Common myeloid progenitor, CD34-positive (primary cell): ENCODE results near the gene HDGF.
"Not testable (repeated sequence)": the region's sequence is repeated elsewhere in the genome, so short reads cannot be mapped to it uniquely, and the experiment has no call there.

Source experiments
- CTCF ChIA-PET: fragments of 350-600 bp; sonication (Branson Sonifier 250); formaldehyde crosslinking; loops from one replicate; lab custom pipeline; 2021; ENCODE audit warnings: antibody characterized with exemption; lab: Charles Lee
- POLR2A ChIA-PET: fragments of 350-600 bp; sonication (Branson Sonifier 250); formaldehyde crosslinking; loops from one replicate; lab custom pipeline; 2021; ENCODE audit warnings: antibody characterized with exemption; lab: Charles Lee
- DNase-seq, 3 donors: peaks; one replicate each; pipeline versions ENCODE4 v3.0.0 to v3.0.0-alpha.2; 2013
- H3K27ac ChIP-seq, 2 experiments: 1 replicate in 1 of 2; 2 replicates in 1 of 2; pipeline ENCODE4 v1.7.0; 2013; ENCODE audit warnings: inconsistent platforms in 2 of 2, low read length in 2 of 2, mild to moderate bottlenecking in 2 of 2, low read depth in 1 of 2, moderate library complexity in 1 of 2; ENCODE audit not compliant: severe bottlenecking in 2 of 2, insufficient read depth in 1 of 2, poor library complexity in 1 of 2
- H3K27me3 ChIP-seq, 5 experiments: replicated peaks in 2 of 5; 1 replicate in 3 of 5; 2 replicates in 2 of 5; pipeline versions ENCODE4 v1.6.1 to v1.7.0; 2013; ENCODE audit warnings: low read length in 4 of 5, mild to moderate bottlenecking in 2 of 5, moderate library complexity in 2 of 5, inconsistent platforms in 1 of 5; ENCODE audit not compliant: insufficient read depth in 5 of 5, control insufficient read depth in 4 of 5
- H3K36me3 ChIP-seq, 4 experiments: 1 replicate in 2 of 4; 2 replicates in 2 of 4; pipeline versions ENCODE4 v1.6.1 to v1.7.0; 2013; ENCODE audit warnings: low read length in 3 of 4, control low read depth in 1 of 4, mild to moderate bottlenecking in 1 of 4; ENCODE audit not compliant: control insufficient read depth in 4 of 4, insufficient read depth in 4 of 4
- H3K4me1 ChIP-seq, 4 experiments: 1 replicate in 3 of 4; 2 replicates in 1 of 4; pipeline versions ENCODE4 v1.6.1 to v1.7.1; 2013; ENCODE audit warnings: low read length in 3 of 4, mild to moderate bottlenecking in 3 of 4, control low read depth in 1 of 4, inconsistent platforms in 1 of 4, moderate library complexity in 1 of 4; ENCODE audit not compliant: control insufficient read depth in 4 of 4, insufficient read depth in 4 of 4; ENCODE audit errors: control extremely low read depth in 1 of 4
- H3K4me3 ChIP-seq, 7 experiments: 1 replicate in 4 of 7; 2 replicates in 3 of 7; pipeline versions ENCODE4 v1.5.1 to v1.7.0; 2013; ENCODE audit warnings: mild to moderate bottlenecking in 7 of 7, low read length in 6 of 7, moderate library complexity in 6 of 7, inconsistent platforms in 2 of 7, low read depth in 2 of 7, control low read depth in 1 of 7; ENCODE audit not compliant: insufficient read depth in 4 of 7, control insufficient read depth in 1 of 7; ENCODE audit errors: extremely low read depth in 1 of 7
- H3K9me3 ChIP-seq, 5 experiments: 1 replicate in 4 of 5; 2 replicates in 1 of 5; pipeline versions ENCODE4 v1.6.1 to v1.7.1; 2013; ENCODE audit warnings: low read length in 4 of 5, mild to moderate bottlenecking in 2 of 5, inconsistent platforms in 1 of 5, low read depth in 1 of 5, moderate library complexity in 1 of 5; ENCODE audit not compliant: control insufficient read depth in 4 of 5, insufficient read depth in 2 of 5; ENCODE audit errors: control extremely low read depth in 1 of 5
- WGBS: methylation state at CpG from one replicate; pipeline ENCODE4 v1.1.5; 2013; ENCODE audit not compliant: insufficient coverage; 5-methylcytosine and 5-hydroxymethylcytosine counted together

Gene HDGF

DNA sequence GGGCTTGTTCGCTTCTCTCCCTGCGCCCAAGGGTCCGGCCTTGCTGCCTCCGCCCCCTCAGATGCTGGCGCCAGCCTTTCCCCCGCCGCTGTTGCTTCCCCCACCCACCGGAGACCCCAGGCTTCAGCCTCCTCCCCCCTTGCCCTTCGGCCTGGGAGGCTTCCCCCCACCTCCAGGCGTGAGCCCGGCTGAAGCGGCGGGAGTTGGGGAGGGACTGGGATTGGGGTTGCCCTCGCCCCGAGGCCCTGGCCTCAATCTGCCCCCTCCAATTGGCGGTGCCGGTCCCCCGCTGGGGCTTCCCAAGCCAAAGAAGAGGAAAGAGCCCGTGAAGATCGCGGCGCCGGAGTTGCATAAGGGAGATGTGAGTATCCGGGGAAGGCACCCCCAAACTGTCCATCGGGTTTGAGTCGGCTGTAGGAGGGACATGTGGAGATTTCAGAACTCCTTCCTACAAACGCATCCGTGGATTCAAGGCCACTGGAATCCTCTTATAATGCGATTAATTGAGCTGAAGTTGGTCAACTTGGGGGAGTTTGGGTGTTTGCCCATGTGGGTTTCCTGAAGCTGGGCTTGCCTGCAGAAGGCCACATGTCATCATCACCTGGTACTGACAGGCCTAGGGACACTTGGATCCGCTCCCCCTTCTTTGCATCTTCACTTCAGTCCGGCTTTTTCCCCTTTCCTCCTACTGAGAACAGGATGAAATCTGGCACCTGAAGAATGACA lies 16.6 kb upstream of the HDGF start:
- 1% methylated on average over 11 of the region's 31 CpGs for WGBS
- POLR2A ChIA-PET: interaction anchor here (1.0 to 2.4 kb wide), 4 partner anchors 16 to 39 kb away, joined by 3 to 15 read pairs (median 6); partner anchors contain the start of genes HDGF, ISG20L2, METTL25B and MRPL24
- peaks cover 15 to 34% (median 22%) of the 10 kb centered on the region in 4 experiments for H3K4me1 ChIP-seq

GRCh38 chr1:156767101-156767878 lies 15.8 kb upstream of the HDGF start, which contains the start of gene PRCC:
Gene PRCC, plus strand, starts transcription at chr1:156767535. Its CDS starts 237 bp downstream, at chr1:156767772.
- peak; percentile 100 for DNase-seq
- peak within 1 kb of the TSS; percentile 99 for H3K27ac ChIP-seq
- CTCF ChIA-PET: interaction anchor here (0.6 to 3.3 kb wide), 8 partner anchors 11 to 122 kb away, joined by 3 to 18 read pairs (median 3); partner anchors contain the start of genes ISG20L2, METTL25B and MRPL24

More for the DNA sequence above, 16.6 kb upstream of the HDGF start:
- H3K27ac ChIP-seq: peak overlapping the region; percentile 99
- no peaks in the 10 kb centered on the region for H3K27me3 ChIP-seq
- peak; percentile 40 to 60 (median 45) for DNase-seq
- peaks cover 0 to 26% (median 15%) of the 10 kb centered on the region in 4 experiments for H3K36me3 ChIP-seq
- peak overlapping the region; percentile 75 to 98 (median 89) for H3K4me3 ChIP-seq
- H3K9me3 ChIP-seq: no peaks in the 10 kb centered on the region
- CTCF ChIA-PET: interaction anchor here (0.6 to 3.3 kb wide), 10 partner anchors 11 to 122 kb away, joined by 3 to 18 read pairs (median 4); partner anchors contain the start of genes ISG20L2, METTL25B and MRPL24

DNA sequence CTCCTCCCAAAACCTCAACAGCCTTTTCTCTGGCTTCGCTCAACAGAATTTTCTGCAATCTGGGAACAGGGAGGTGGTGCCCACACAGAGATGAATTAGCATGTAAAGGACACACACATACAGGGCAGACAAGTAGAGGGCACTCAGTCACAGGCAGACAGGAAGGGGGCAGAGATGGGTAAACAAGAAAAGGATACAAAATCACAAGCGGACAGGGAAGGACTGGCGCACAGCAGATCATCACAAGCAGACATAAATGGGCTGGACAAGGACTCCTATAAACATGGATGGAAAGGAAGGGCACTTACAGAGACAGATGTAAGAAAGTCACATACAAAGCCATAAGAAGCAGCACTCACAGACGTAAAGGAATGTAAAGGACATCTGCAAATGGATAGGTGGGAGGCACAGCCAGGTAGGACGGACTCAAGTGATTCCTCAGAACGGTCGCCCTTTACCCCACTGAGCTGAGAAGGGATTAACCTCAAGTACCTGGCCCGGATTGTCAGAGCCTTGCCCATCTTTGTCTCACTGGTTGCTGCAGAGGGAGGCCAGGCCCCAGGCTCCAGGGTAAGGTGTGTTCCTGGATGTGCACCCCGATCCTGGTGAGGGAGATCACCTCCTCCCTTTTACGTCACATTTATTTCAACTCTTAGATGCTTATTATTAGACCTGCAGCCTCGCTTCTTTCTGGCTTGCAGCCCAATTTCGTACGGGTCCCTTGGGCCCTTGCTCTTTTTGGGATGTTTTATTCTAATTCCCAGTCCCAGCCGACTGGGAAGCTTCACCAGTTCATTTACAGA lies 15.0 kb upstream of the HDGF start:
- Histone ChIP-seq H3K27me3 (no peaks in the 10 kb centered on the region), H3K36me3 (peaks cover 0 to 14% (median 9%) of the 10 kb centered on the region in 4 experiments), H3K9me3 (no peaks in the 10 kb centered on the region), H3K4me3 (peak overlapping the region; percentile 44 to 98 (median 89)), H3K4me1 (peaks cover 12 to 34% (median 22%) of the 10 kb centered on the region in 4 experiments), H3K27ac (peak overlapping the region; percentile 58 to 99)
- ChIA-PET CTCF (interaction anchor here (1.0 to 3.3 kb wide), 8 partner anchors 10 to 93 kb away, joined by 3 to 18 read pairs (median 4); partner anchors contain the start of genes HDGF, ISG20L2, METTL25B and MRPL24), POLR2A (interaction anchor here (0.6 to 2.4 kb wide), 4 partner anchors 14 to 106 kb away, joined by 3 to 15 read pairs (median 6); partner anchors contain the start of genes HDGF, ISG20L2, METTL25B and MRPL24)
- 11% methylated on average over 11 of the region's 14 CpGs for WGBS
- peak in 1 of 3 donors; percentile 17 for DNase-seq

More at GRCh38 chr1:156767101-156767878, 15.8 kb upstream of the HDGF start, which contains the start of gene PRCC:
- no peaks in the 10 kb centered on the region for H3K9me3 ChIP-seq
- POLR2A ChIA-PET: interaction anchor here (0.6 to 2.4 kb wide), 4 partner anchors 15 to 107 kb away, joined by 3 to 15 read pairs (median 6); partner anchors contain the start of genes HDGF, ISG20L2, METTL25B and MRPL24
- peaks cover 15 to 34% (median 22%) of the 10 kb centered on the region in 4 experiments for H3K4me1 ChIP-seq
- peaks cover 0 to 18% (median 12%) of the 10 kb centered on the region in 4 experiments for H3K36me3 ChIP-seq
- peak within 1 kb of the TSS; percentile 75 to 98 (median 89) for H3K4me3 ChIP-seq
- 0% methylated on average over 41 of the region's 50 CpGs for WGBS
- no peaks in the 10 kb centered on the region for H3K27me3 ChIP-seq

GRCh38 chr1:156765666-156766065 lies 14.2 kb upstream of the HDGF start:
- 90% methylated on average over 2 of the region's 5 CpGs for WGBS
- CTCF ChIA-PET: interaction anchor here (1.5 kb wide), 1 partner anchor 14 kb away, joined by 5 read pairs; the partner anchor contains the start of gene HDGF
- DNase-seq: no peak
- Histone ChIP-seq H3K27ac (peak overlapping the region in 1 of 2 experiments; percentile 99), H3K27me3 (no peaks in the 10 kb centered on the region), H3K36me3 (peaks cover 0 to 7% (median 2%) of the 10 kb centered on the region in 4 experiments), H3K4me1 (peaks cover 12 to 28% (median 22%) of the 10 kb centered on the region in 4 experiments), H3K4me3 (peak overlapping the region in 1 of 7 experiments; percentile 77), H3K9me3 (no peaks in the 10 kb centered on the region)
- POLR2A ChIA-PET: interaction anchor here (2.4 kb wide), 1 partner anchor 14 kb away, joined by 15 read pairs; the partner anchor contains the start of gene HDGF

DNA sequence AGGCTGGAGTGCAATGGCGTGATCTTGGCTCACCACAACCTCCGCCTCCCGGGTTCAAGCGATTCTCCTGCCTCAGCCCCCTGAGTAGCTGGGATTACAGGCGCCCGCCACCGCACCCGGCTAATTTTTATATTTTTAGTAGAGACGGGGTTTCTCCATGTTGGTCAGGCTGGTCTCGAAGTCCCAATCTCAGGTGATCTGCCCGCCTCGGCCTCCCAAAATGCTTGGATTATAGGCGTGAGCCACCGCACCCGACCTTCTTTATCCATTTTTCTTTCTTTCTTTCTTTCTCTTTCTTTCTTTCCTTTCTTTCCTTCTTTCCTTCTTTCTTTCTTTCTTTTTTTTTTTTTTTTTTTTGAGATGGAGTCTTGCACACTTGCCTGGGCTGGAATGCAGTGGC lies 13.7 kb upstream of the HDGF start:
- H3K4me3 ChIP-seq, H3K9me3 ChIP-seq, H3K27ac ChIP-seq, H3K27me3 ChIP-seq, POLR2A ChIA-PET, DNase-seq, H3K36me3 ChIP-seq: not testable (repeated sequence)
- CTCF ChIA-PET: interaction anchor here (1.5 kb wide), 1 partner anchor 14 kb away, joined by 5 read pairs; the partner anchor contains the start of gene HDGF
- WGBS: 97% methylated on average over 6 of the region's 15 CpGs
- peaks cover 12 to 28% (median 22%) of the 10 kb centered on the region in 4 experiments for H3K4me1 ChIP-seq

GRCh38 chr1:156760796-156761104 lies 9.3 kb upstream of the HDGF start:
- Histone ChIP-seq H3K4me3 (no peak overlapping the region), H3K36me3 (no peaks in the 10 kb centered on the region), H3K9me3 (no peaks in the 10 kb centered on the region), H3K27ac (no peak overlapping the region), H3K4me1 (peaks cover 0 to 3% (median under 1%) of the 10 kb centered on the region in 4 experiments), H3K27me3 (no peaks in the 10 kb centered on the region)
- POLR2A ChIA-PET: no interaction called here
- WGBS: 100% methylated on average over 2 of the region's 4 CpGs
- no peak for DNase-seq
- CTCF ChIA-PET: interaction anchor here (1.5 to 2.0 kb wide), 2 partner anchors 10 to 35 kb away, joined by 3 to 8 read pairs; no protein-coding TSS in a partner anchor
